WTC11 (cell line): Measurements from ENCODE around the gene BIRC3. TPM values are rescaled to one million over a fixed set of nuclear protein-coding genes. Genes with fewer than 3 reads are reported as not detected.

Experiments used
- ELF4 ChIP-seq: sonication (generic); formaldehyde crosslinking; IDR thresholded peaks from 2 replicates; pipeline ENCODE4 v1.8.1; 2022; ENCODE audit warnings: low read depth, mild to moderate bottlenecking, moderate library complexity, missing genetic modification reagents
- EMX1 ChIP-seq: fragments of 250-450 bp; sonication (Bioruptor Pico); IDR thresholded peaks from 2 replicates; pipeline ENCODE4 v1.8.0; 2021; ENCODE audit warnings: mild to moderate bottlenecking
- ERG ChIP-seq: fragments of 250-450 bp; sonication (Bioruptor Pico); IDR thresholded peaks from 2 replicates; pipeline ENCODE4 v1.8.0; 2021; ENCODE audit warnings: mild to moderate bottlenecking
- ESRRA ChIP-seq: sonication (generic); formaldehyde crosslinking; IDR thresholded peaks from 2 replicates; pipeline ENCODE4 v1.8.1; 2022; ENCODE audit warnings: mild to moderate bottlenecking, missing genetic modification reagents, borderline replicate concordance
- FOXK1 ChIP-seq: sonication (generic); formaldehyde crosslinking; IDR thresholded peaks from 2 replicates; pipeline ENCODE4 v1.8.0; 2022; ENCODE audit warnings: mild to moderate bottlenecking, moderate library complexity, missing genetic modification reagents
- GABPB1 ChIP-seq: sonication (generic); formaldehyde crosslinking; IDR thresholded peaks from 2 replicates; pipeline ENCODE4 v1.8.1; 2023; ENCODE audit warnings: mild to moderate bottlenecking, missing genetic modification reagents
- GRHL2 ChIP-seq: fragments of 250-450 bp; sonication (Bioruptor Pico); IDR thresholded peaks from 2 replicates; pipeline ENCODE4 v1.8.0; 2022; ENCODE audit warnings: mild to moderate bottlenecking, moderate library complexity; ENCODE audit not compliant: insufficient replicate concordance, severe bottlenecking
- JAZF1 ChIP-seq: fragments of 250-450 bp; sonication (Bioruptor Pico); IDR thresholded peaks from 2 replicates; pipeline ENCODE4 v1.9.0; 2021; ENCODE audit warnings: moderate library complexity, mild to moderate bottlenecking, inconsistent platforms
- JUN ChIP-seq: sonication (generic); formaldehyde crosslinking; IDR thresholded peaks from 2 replicates; pipeline ENCODE4 v1.8.0; 2023; ENCODE audit warnings: mild to moderate bottlenecking, missing genetic modification reagents
- MLX ChIP-seq: sonication (generic); formaldehyde crosslinking; IDR thresholded peaks from 2 replicates; pipeline ENCODE4 v1.8.1; 2023; ENCODE audit warnings: mild to moderate bottlenecking, missing genetic modification reagents, moderate library complexity
- MXD4 ChIP-seq: fragments of 250-450 bp; sonication (Bioruptor Pico); IDR thresholded peaks from 2 replicates; pipeline ENCODE4 v1.8.0; 2021; ENCODE audit warnings: mild to moderate bottlenecking, moderate library complexity, borderline replicate concordance
- NFE2L1 ChIP-seq: sonication (generic); formaldehyde crosslinking; IDR thresholded peaks from 2 replicates; pipeline ENCODE4 v1.8.1; 2023; ENCODE audit warnings: missing genetic modification reagents
- NR3C1 ChIP-seq: sonication (generic); formaldehyde crosslinking; conservative IDR thresholded peaks from 2 replicates; pipeline ENCODE4 v1.8.1; 2023; ENCODE audit warnings: low read depth, mild to moderate bottlenecking, missing genetic modification reagents
- PRRX2 ChIP-seq: fragments of 250-450 bp; sonication (Bioruptor Pico); IDR thresholded peaks from 2 replicates; pipeline ENCODE4 v1.8.0; 2021; ENCODE audit warnings: mild to moderate bottlenecking
- RORB ChIP-seq: fragments of 250-450 bp; sonication (Bioruptor Pico); IDR thresholded peaks from 2 replicates; pipeline ENCODE4 v1.9.0; 2021; ENCODE audit warnings: mild to moderate bottlenecking
- SOX15 ChIP-seq: fragments of 250-450 bp; sonication (Bioruptor Pico); IDR thresholded peaks from 2 replicates; pipeline ENCODE4 v1.9.0; 2021; ENCODE audit warnings: mild to moderate bottlenecking
- TEAD4 ChIP-seq: sonication (generic); formaldehyde crosslinking; IDR thresholded peaks from 2 replicates; pipeline ENCODE4 v1.8.0; 2022; ENCODE audit warnings: mild to moderate bottlenecking, missing genetic modification reagents
- ZBTB43 ChIP-seq: sonication (generic); formaldehyde crosslinking; IDR thresholded peaks from 2 replicates; pipeline ENCODE4 v1.8.1; 2023; ENCODE audit warnings: mild to moderate bottlenecking, missing genetic modification reagents
- ZNF121 ChIP-seq: sonication (generic); formaldehyde crosslinking; IDR thresholded peaks from 2 replicates; pipeline ENCODE4 v1.8.0; 2023; ENCODE audit warnings: missing genetic modification reagents
- ZNF232 ChIP-seq: sonication (generic); formaldehyde crosslinking; IDR thresholded peaks from 2 replicates; pipeline ENCODE4 v1.8.0; 2022; ENCODE audit warnings: mild to moderate bottlenecking, missing genetic modification reagents
- ZNF263 ChIP-seq: sonication (generic); formaldehyde crosslinking; IDR thresholded peaks from 2 replicates; pipeline ENCODE4 v1.8.1; 2022; ENCODE audit warnings: low read depth, mild to moderate bottlenecking, moderate library complexity, missing genetic modification reagents
- ZNF512 ChIP-seq: sonication (generic); formaldehyde crosslinking; IDR thresholded peaks from 2 replicates; pipeline ENCODE4 v1.8.1; 2022; ENCODE audit warnings: missing genetic modification reagents, borderline replicate concordance
- ZSCAN18 ChIP-seq: fragments of 250-450 bp; sonication (Bioruptor Pico); IDR thresholded peaks from 2 replicates; pipeline ENCODE4 v2.1.2; 2022; ENCODE audit warnings: mild to moderate bottlenecking, moderate library complexity
- total RNA-seq: library from RNA; stranded (reverse); gene quantifications from 3 replicates; pipeline ENCODE4 v1.2.3, GENCODE V29; 2021
- TF ChIP-seq, protein P1 (sequence below): sonication (generic); formaldehyde crosslinking; conservative IDR thresholded peaks from 2 replicates; pipeline ENCODE4 v1.8.1; 2023; ENCODE audit warnings: mild to moderate bottlenecking, low read depth, missing genetic modification reagents, moderate library complexity
- TF ChIP-seq, protein P2 (sequence below): sonication (generic); formaldehyde crosslinking; IDR thresholded peaks from 2 replicates; pipeline ENCODE4 v1.8.0; 2023; ENCODE audit warnings: missing genetic modification reagents
- TF ChIP-seq, protein P3 (sequence below): fragments of 250-450 bp; sonication (Bioruptor Pico); IDR thresholded peaks from 2 replicates; pipeline ENCODE4 v1.9.0; 2021; ENCODE audit warnings: mild to moderate bottlenecking
- TF ChIP-seq, protein P4 (sequence below): sonication (generic); formaldehyde crosslinking; IDR thresholded peaks from 2 replicates; pipeline ENCODE4 v1.8.0; 2022; ENCODE audit warnings: mild to moderate bottlenecking, missing genetic modification reagents

BIRC3 gene
- total RNA-seq, 1 experiment from 2014 or later = 0.33 TPM

GRCh38 chr11:102346748-102347461 is 29.6 kb downstream of the BIRC3 start, which contains the start of gene BIRC2 (continued):
- TF ChIP-seq, protein P1, sequence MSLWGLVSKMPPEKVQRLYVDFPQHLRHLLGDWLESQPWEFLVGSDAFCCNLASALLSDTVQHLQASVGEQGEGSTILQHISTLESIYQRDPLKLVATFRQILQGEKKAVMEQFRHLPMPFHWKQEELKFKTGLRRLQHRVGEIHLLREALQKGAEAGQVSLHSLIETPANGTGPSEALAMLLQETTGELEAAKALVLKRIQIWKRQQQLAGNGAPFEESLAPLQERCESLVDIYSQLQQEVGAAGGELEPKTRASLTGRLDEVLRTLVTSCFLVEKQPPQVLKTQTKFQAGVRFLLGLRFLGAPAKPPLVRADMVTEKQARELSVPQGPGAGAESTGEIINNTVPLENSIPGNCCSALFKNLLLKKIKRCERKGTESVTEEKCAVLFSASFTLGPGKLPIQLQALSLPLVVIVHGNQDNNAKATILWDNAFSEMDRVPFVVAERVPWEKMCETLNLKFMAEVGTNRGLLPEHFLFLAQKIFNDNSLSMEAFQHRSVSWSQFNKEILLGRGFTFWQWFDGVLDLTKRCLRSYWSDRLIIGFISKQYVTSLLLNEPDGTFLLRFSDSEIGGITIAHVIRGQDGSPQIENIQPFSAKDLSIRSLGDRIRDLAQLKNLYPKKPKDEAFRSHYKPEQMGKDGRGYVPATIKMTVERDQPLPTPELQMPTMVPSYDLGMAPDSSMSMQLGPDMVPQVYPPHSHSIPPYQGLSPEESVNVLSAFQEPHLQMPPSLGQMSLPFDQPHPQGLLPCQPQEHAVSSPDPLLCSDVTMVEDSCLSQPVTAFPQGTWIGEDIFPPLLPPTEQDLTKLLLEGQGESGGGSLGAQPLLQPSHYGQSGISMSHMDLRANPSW (CRISPR knock-in tag) = no peak
- TF ChIP-seq JUN (CRISPR knock-in tag) (0 out of 2 replicates have a peak, but pooled peaks have one; percentile 21), GRHL2 (no peak), TEAD4 (CRISPR knock-in tag) (no peak), ZNF263 (CRISPR knock-in tag) (no peak), MLX (CRISPR knock-in tag) (no peak), ERG (CRISPR knock-in tag) (0 out of 2 replicates have a peak, but pooled peaks have one; percentile 31), PRRX2 (CRISPR knock-in tag) (peak; percentile 69; the same call in 1 of the 2 replicates), FOXK1 (CRISPR knock-in tag) (peak; percentile 74; the same call in 1 of the 2 replicates), ZSCAN18 (no peak), NFE2L1 (CRISPR knock-in tag) (peak; percentile 79; the same call in 1 of the 2 replicates), EMX1 (CRISPR knock-in tag) (no peak), JAZF1 (CRISPR knock-in tag) (no peak), MXD4 (CRISPR knock-in tag) (no peak), NR3C1 (no peak; the same call in 1 of the 2 replicates), ZBTB43 (CRISPR knock-in tag) (no peak), SOX15 (no peak), ESRRA (CRISPR knock-in tag) (0 out of 2 replicates have a peak, but pooled peaks have one; percentile 27), RORB (CRISPR knock-in tag) (no peak), ZNF512 (CRISPR knock-in tag) (no peak), ZNF121 (CRISPR knock-in tag) (no peak), ZNF232 (no peak), ELF4 (CRISPR knock-in tag) (no peak), GABPB1 (peak; percentile 80)
- TF ChIP-seq, protein P2, sequence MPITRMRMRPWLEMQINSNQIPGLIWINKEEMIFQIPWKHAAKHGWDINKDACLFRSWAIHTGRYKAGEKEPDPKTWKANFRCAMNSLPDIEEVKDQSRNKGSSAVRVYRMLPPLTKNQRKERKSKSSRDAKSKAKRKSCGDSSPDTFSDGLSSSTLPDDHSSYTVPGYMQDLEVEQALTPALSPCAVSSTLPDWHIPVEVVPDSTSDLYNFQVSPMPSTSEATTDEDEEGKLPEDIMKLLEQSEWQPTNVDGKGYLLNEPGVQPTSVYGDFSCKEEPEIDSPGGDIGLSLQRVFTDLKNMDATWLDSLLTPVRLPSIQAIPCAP = no peak
- TF ChIP-seq, protein P3, sequence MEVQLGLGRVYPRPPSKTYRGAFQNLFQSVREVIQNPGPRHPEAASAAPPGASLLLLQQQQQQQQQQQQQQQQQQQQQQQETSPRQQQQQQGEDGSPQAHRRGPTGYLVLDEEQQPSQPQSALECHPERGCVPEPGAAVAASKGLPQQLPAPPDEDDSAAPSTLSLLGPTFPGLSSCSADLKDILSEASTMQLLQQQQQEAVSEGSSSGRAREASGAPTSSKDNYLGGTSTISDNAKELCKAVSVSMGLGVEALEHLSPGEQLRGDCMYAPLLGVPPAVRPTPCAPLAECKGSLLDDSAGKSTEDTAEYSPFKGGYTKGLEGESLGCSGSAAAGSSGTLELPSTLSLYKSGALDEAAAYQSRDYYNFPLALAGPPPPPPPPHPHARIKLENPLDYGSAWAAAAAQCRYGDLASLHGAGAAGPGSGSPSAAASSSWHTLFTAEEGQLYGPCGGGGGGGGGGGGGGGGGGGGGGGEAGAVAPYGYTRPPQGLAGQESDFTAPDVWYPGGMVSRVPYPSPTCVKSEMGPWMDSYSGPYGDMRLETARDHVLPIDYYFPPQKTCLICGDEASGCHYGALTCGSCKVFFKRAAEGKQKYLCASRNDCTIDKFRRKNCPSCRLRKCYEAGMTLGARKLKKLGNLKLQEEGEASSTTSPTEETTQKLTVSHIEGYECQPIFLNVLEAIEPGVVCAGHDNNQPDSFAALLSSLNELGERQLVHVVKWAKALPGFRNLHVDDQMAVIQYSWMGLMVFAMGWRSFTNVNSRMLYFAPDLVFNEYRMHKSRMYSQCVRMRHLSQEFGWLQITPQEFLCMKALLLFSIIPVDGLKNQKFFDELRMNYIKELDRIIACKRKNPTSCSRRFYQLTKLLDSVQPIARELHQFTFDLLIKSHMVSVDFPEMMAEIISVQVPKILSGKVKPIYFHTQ (CRISPR knock-in tag) = no peak
- TF ChIP-seq, protein P4, sequence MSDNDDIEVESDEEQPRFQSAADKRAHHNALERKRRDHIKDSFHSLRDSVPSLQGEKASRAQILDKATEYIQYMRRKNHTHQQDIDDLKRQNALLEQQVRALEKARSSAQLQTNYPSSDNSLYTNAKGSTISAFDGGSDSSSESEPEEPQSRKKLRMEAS = peak; percentile 66
